ENCODE results near the gene HEPACAM2. TPM values are rescaled to one million over a fixed set of nuclear protein-coding genes. Genes with fewer than 3 reads are reported as not detected.

The HEPACAM2 gene
- total and polyA plus RNA-seq, 2 of the 8 experiments (the other 6 are each of a cell fraction or from before 2014, with no cell fraction given): not detected

DNA sequence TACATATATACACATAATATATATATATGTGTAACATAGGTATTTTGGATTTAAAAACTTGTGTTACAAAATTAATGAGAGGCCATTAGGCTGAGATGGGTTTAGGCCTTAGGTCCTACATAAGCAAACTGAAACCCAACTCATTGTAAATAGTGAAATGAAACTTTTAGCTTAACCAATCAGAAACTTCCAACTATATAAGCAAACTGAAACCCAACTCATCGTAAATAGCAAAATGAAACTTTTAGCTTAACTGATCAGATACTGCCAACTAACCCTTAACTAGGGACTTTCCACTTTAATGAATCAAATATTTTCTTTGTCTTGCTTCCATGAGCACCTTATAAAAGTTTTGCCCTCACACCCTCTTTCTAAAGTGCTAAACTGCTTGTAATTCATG lies 60.8 kb downstream of the HEPACAM2 start:
- Histone ChIP-seq H3K56ac (replicated peaks; ENCODE audit: insufficient read length, low read depth, low read length) (no peak overlapping the region), H3K36me3 (ENCODE audit: control insufficient read depth in 2 of 4, insufficient read depth in 4 of 4, low read length in 3 of 4) (no peaks in the 10 kb centered on the region; a peak in 1 of 8 replicates), H4K5ac (ENCODE audit: insufficient read length, low read depth, low read length) (no peak overlapping the region), H3K4me1 (replicated peaks in 1 of 4; ENCODE audit: control insufficient read depth in 3 of 4, insufficient read depth in 4 of 4, low read length in 3 of 4) (no peaks in the 10 kb centered on the region), H3K79me2 (ENCODE audit: control insufficient read depth in 1 of 2, insufficient read depth in 2 of 2, low read length in 2 of 2) (no peaks in the 10 kb centered on the region), H3K27me3 (replicated peaks in 1 of 4; ENCODE audit: control insufficient read depth in 3 of 4, extremely low read depth in 1 of 4, insufficient read depth in 3 of 4, low read length in 3 of 4) (no peaks in the 10 kb centered on the region), H2BK120ac (replicated peaks; ENCODE audit: low read depth, low read length) (no peak overlapping the region), H2BK12ac (ENCODE audit: low read depth, low read length) (no peak overlapping the region), H3K4me3 (ENCODE audit: extremely low read depth in 1 of 4, insufficient read depth in 2 of 4, low read depth in 3 of 4, low read length in 4 of 4) (no peak overlapping the region), H2BK5ac (ENCODE audit: low read depth, low read length) (no peak overlapping the region), H3K23ac (ENCODE audit: insufficient read length) (no peak overlapping the region), H3K79me1 (ENCODE audit: low read depth, low read length) (no peaks in the 10 kb centered on the region), H2AK5ac (ENCODE audit: low read depth, low read length) (no peak overlapping the region), H2BK20ac (ENCODE audit: low read length) (no peak overlapping the region), H4K91ac (replicated peaks; ENCODE audit: insufficient read length, low read length) (no peak overlapping the region), H2BK15ac (ENCODE audit: low read length) (no peak overlapping the region), H3K4ac (replicated peaks; ENCODE audit: insufficient read length, low read depth, low read length) (no peak overlapping the region), H3K27ac (ENCODE audit: low read depth, low read length) (no peak overlapping the region), H4K8ac (ENCODE audit: extremely low read depth, insufficient read depth, low read length) (no peak overlapping the region), H3K9ac (replicated peaks in 1 of 4; ENCODE audit: extremely low read depth in 1 of 4, low read depth in 3 of 4, low read length in 3 of 4) (no peak overlapping the region), H3K9me3 (ENCODE audit: insufficient read depth in 2 of 2, low read depth in 1 of 2, low read length in 1 of 2) (no peaks in the 10 kb centered on the region), H3K4me2 (ENCODE audit: insufficient read depth in 1 of 2, low read depth in 2 of 2, low read length in 2 of 2) (no peak overlapping the region), H3K18ac (ENCODE audit: extremely low read depth, low read length) (no peak overlapping the region), H2AFZ (ENCODE audit: low read length) (peak overlapping the region; percentile 49; the same call in 1 of the 2 replicates), H3K23me2 (ENCODE audit: low read depth, low read length) (no peaks in the 10 kb centered on the region), H4K20me1 (replicated peaks in 1 of 2; ENCODE audit: control insufficient read depth in 1 of 2, insufficient read depth in 2 of 2, low read length in 2 of 2) (no peaks in the 10 kb centered on the region), H3K14ac (ENCODE audit: insufficient read length) (no peak overlapping the region)
- no peak for DNase-seq (ENCODE audit: low read depth in 1 of 2, low spot score in 2 of 2)
- CTCF ChIA-PET (ENCODE audit: partially characterized antibody): no interaction called here
- 79% methylated on average over 1 of the region's 1 CpG; no CpG with 5 or more reads in 1 of the 2 experiments for WGBS, 2 experiments (ENCODE audit: extremely low coverage in 1 of 2, insufficient coverage in 1 of 2, insufficient read length in 1 of 2, insufficient replicate concordance in 2 of 2, low coverage in 1 of 2, low lambda C conversion rate in 2 of 2, missing lambda C conversion rate in 1 of 2)
- POLR2A ChIA-PET (ENCODE audit: partially characterized antibody): no interaction called here
- FAIRE-seq: no peak
- TF ChIP-seq, protein P1, sequence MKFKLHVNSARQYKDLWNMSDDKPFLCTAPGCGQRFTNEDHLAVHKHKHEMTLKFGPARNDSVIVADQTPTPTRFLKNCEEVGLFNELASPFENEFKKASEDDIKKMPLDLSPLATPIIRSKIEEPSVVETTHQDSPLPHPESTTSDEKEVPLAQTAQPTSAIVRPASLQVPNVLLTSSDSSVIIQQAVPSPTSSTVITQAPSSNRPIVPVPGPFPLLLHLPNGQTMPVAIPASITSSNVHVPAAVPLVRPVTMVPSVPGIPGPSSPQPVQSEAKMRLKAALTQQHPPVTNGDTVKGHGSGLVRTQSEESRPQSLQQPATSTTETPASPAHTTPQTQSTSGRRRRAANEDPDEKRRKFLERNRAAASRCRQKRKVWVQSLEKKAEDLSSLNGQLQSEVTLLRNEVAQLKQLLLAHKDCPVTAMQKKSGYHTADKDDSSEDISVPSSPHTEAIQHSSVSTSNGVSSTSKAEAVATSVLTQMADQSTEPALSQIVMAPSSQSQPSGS (IDR thresholded peaks at IDR 0.05; ENCODE audit: low read length): no peak
- TF ChIP-seq, protein P2, sequence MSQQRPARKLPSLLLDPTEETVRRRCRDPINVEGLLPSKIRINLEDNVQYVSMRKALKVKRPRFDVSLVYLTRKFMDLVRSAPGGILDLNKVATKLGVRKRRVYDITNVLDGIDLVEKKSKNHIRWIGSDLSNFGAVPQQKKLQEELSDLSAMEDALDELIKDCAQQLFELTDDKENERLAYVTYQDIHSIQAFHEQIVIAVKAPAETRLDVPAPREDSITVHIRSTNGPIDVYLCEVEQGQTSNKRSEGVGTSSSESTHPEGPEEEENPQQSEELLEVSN (IDR thresholded peaks at IDR 0.05): no peak
- no peak for TF ChIP-seq CHD2 (IDR thresholded peaks at IDR 0.05; ENCODE audit: low read length)
- TF ChIP-seq ZNF274 (IDR thresholded peaks at IDR 0.05; ENCODE audit: borderline replicate concordance, extremely low read depth, low read length): no peak
- TF ChIP-seq RBBP5 (IDR thresholded peaks at IDR 0.05; ENCODE audit: borderline replicate concordance, low read depth, low read length): no peak
- TF ChIP-seq CBX8 (IDR thresholded peaks at IDR 0.05; ENCODE audit: borderline replicate concordance, low read depth, low read length): no peak
- no peak for TF ChIP-seq NANOG (IDR thresholded peaks at IDR 0.05; ENCODE audit: insufficient read depth, low read depth, low read length, poor library complexity, severe bottlenecking)
- no peak for TF ChIP-seq SP4 (IDR thresholded peaks at IDR 0.05; ENCODE audit: low read length)
- TF ChIP-seq TEAD4 (IDR thresholded peaks at IDR 0.05; ENCODE audit: low read depth, low read length): no peak
- no peak for TF ChIP-seq CTBP2 (IDR thresholded peaks at IDR 0.05; ENCODE audit: borderline replicate concordance, insufficient read depth, insufficient read length, low read length)
- no peak for TF ChIP-seq SP1 (IDR thresholded peaks at IDR 0.05; ENCODE audit: low read depth, low read length)
- TF ChIP-seq POLR2AphosphoS5 (IDR thresholded peaks at IDR 0.05; ENCODE audit: low read depth, low read length): no peak
